HK-2 (cell line): ENCODE results near the gene DDR2.

Experiments
- DNase-seq: peaks from one replicate; pipeline ENCODE4 v3.0.0-alpha.2; 2018; ENCODE audit not compliant: unreplicated experiment

DDR2 gene

DNA sequence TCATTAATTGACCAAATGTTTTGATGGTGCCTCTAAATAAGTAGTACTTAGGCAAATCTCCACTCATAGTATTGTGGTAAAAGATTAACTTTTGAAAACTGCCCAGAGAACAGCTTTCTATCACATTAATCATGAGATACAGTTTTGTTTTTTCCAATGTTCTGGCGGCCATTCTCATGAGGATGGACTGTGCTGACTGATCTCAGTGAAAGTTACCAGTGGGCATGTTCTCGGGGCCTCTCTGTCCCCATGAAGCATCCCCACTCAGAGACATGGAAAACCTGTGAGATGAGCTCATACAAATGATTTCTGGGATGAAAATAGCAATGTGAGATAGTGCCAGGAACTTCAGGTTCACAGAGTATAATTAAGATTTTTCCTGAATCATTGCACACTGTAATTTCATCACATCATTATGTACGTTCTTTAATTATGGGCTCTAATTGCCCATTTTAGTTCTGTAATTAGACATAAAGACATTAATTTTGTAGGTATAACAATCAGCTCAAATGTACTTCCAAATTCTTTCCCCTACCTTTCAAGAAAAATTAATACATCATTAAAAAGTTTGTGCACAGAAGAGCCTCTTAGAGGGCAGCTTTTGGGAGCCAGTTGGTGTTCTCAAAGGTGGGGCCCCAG, 40.5 kb downstream of the DDR2 start:
- no peak for DNase-seq

- DNase-seq = no peak
These were observed 41.9 kb downstream of the DDR2 start for GRCh38 chr1:162674034-162674608.

DNA sequence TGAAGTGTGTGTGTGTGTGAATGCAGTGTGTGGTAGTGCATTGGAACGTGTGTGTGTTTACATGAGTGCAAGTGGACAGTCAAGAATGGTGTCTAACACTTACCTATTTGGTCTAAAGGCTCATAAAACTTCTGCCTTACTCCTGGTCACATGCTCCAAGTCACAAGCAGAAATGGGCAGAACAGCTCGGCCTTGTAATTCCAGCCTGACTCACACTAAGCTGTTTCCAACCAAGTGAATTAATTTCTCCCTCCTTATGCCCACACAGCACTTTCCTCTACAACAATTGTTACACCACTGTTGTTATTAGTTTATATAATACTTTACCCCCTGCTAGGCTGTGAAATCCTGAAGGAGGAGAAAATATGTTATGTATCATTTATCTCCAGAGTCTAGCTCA, 43.8 kb downstream of the DDR2 start:
- DNase-seq = peak; percentile 11

DNA sequence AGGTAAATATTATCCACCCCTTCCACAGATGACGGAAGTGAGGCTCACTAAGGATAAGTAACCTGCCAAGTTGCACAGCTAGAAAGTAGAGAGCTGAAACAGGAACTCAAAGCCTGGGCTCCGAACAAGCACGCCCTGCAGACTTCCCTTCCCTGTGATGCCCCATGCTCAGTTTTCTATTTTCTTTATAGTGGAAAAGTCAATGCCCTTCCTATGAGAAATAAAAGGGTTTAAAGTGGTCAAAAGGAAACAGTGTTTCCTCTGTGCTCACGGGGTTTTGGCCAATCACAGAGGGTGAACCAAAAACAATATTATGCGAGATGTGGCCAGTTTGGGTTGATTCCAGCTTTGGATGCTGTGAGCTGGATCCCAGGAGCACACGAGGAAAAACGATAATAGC, 44.5 kb downstream of the DDR2 start:
- no peak for DNase-seq

GRCh38 chr1:162677607-162678371, 45.5 kb downstream of the DDR2 start:
- DNase-seq = no peak

DNA sequence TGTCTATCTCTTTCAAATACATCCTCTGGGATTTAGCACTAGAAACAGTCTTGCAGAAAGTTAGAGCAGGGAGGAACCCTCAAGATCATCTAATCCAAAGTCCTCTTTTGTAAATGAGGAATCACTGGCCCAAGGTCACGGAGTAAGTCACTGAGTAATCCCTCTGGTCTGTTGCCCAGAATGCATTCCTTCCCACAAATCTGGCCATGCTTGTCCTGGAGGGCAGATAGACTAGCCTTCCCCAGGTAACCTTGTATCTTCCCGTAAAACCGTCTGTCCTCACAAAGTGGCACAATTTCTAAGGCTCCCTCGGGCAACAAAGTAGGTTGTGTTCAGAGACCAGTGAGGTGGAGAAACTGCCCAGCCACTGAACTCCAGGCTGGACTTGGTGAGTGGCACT, 46.2 kb downstream of the DDR2 start:
- no peak for DNase-seq

- DNase-seq = no peak
These were observed 47.0 kb downstream of the DDR2 start for GRCh38 chr1:162679298-162679697.

- DNase-seq = no peak
These were observed 48.3 kb downstream of the DDR2 start for GRCh38 chr1:162680419-162681121.

DNA sequence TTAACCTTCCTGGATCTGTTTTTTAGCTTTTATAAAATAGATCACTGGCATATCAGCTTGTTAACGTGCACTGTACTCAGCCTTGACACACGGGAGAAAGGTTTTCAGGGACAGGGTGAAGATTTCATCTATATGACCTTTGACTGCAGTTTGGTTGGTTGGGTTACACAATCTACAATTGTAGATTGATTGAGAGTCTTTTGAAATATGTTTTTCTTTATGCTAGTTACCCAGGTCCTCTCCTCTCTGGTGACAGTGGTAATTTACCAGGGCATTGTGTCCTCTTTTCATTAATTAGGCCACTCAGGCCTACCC, 48.8 kb downstream of the DDR2 start:
- no peak for DNase-seq

- DNase-seq = no peak
These were observed 49.8 kb downstream of the DDR2 start for GRCh38 chr1:162682013-162682419.

DNA sequence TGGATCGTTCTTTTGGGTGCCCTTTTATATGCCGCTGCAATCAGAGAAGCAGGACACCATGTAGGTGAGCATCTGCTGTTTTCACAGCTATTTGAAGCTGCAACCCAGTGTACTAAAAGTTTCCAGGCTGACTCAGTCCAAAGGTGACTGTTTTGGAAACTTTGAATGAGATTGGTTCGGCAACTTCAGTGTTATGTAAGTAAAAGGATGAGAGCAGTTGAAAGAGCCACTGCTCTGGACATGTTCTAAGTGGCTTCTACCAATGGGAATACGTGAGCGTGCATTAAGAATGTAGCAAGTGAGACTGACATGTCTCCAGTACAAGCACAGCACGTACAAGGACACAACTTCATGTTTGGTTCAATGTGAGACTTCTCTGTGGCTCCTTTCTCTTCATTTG, 55.6 kb downstream of the DDR2 start:
- no peak for DNase-seq

DNA sequence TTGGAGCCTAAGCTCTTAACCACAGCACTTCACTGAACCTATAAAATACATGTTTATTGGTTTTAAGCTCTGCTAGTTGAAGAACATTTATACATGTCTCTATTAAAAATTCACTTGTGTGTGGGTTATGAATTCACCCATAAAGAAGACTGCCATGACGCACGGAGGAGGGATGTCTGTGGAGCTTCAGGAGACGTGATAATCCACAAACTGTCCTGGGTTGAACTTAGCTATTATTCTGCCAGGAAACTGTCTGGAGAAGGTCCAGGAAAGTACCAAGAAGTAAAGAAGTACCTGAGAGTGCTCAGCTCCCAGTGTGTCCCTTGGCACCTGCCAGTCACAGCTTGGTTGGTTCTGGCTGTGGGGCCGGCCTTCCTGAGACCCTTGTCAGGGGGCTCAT, 56.3 kb downstream of the DDR2 start:
- DNase-seq = no peak

DNA sequence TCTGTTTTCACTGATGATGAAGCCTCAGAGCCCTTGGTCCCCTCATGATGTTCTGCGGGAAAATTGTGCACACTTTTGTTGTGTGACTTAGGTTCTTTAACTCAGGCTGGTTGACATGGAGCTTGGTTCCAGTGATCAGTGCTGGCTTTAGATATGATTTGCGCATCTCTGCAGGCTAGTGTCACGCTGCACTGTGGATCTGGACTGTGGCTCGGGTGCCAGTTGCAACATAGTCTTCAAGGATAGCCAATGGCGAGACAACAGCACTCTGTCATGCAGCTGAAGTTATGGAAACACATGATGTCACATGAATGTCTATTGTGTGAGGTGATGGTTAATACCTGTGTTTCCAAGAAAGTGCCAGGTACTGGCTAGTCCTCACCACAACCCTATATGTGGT, 56.7 kb downstream of the DDR2 start:
- DNase-seq = no peak

- DNase-seq = no peak
These were observed 57.7 kb downstream of the DDR2 start for GRCh38 chr1:162689745-162690671.

GRCh38 chr1:162690672-162691434, 58.6 kb downstream of the DDR2 start:
- DNase-seq = no peak

GRCh38 chr1:162691999-162692575, 59.8 kb downstream of the DDR2 start:
- DNase-seq = no peak

DNA sequence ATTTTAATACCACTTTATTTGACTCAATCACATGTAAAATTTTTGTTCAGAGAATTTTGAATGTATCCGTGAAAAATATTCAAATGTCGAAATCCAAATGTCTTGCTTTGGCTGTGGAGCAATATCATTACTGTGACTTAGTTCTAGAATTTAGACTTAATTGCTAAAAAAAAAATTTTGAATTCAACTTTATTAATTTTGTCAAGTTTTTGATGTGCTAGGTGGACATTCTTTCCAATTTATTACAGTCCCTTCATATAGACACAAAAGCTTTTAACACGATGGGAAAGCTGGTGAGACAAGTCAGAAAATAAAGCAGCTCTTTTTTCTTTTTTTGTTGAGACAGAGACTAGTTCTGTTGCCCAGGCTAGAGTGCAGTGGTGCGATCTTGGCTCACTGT, 62.6 kb downstream of the DDR2 start:
- no peak for DNase-seq

- DNase-seq = no peak
These were observed 63.4 kb downstream of the DDR2 start for GRCh38 chr1:162695687-162696086.

DNA sequence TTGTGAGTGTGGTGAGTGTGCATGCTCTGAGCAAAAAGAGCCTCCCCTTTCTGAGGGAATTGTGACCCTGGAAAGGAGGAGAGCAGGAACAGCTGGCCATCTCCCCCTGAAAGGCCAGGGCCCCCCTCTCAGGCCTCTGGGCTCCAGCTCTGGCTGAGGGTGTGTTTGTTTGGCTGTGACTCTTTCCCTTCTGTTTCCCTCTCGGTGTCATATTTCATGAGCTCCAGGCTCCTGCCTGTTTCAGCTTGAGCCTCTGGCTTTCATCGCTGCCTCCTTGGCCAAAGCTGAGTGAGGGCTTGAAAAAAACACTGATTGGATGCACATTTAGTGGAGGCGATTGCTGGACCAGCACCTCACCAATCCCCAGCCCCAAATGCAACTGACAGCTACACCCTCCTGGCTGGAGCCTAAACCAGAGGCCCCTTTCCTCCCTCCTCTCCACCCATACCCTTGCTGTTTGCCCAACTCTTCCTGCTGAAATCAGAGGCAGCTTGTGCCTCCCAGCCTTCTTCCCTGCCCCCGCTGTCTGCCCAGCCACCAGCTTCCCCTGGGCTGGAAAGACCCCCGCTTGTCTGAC, 64.1 kb downstream of the DDR2 start:
- no peak for DNase-seq
